GM23248 (cell line): ENCODE measurements around the gene SZT2. TPM values are rescaled to one million over a fixed set of nuclear protein-coding genes. Genes with fewer than 3 reads are reported as not detected.

Source experiments
- DNase-seq: peaks from one replicate; pipeline ENCODE4 v3.0.0-alpha.2; 2015
- H2AFZ ChIP-seq: fragments of 200-600 bp; sonication (generic); 2 replicates; pipeline ENCODE4 v1.6.1; 2016; ENCODE audit warnings: antibody characterized with exemption
- H3F3A ChIP-seq: fragments of 200-600 bp; sonication (generic); 2 replicates; pipeline ENCODE4 v1.6.1; 2016; ENCODE audit warnings: mild to moderate bottlenecking, antibody characterized with exemption, mixed run types; ENCODE audit not compliant: insufficient read depth
- H3K27ac ChIP-seq: fragments of 200-600 bp; sonication (generic); 2 replicates; pipeline ENCODE4 v1.5.1; 2016; ENCODE audit warnings: mild to moderate bottlenecking
- H3K27me3 ChIP-seq: fragments of 200-600 bp; sonication (generic); replicated peaks from 2 replicates; pipeline ENCODE4 v1.6.1; 2016; ENCODE audit warnings: mild to moderate bottlenecking; ENCODE audit not compliant: insufficient read depth
- H3K36me3 ChIP-seq: fragments of 200-600 bp; sonication (generic); 2 replicates; pipeline ENCODE4 v1.6.1; 2016; ENCODE audit warnings: low read depth, mild to moderate bottlenecking
- H3K4me1 ChIP-seq: fragments of 200-600 bp; sonication (generic); 2 replicates; pipeline ENCODE4 v1.6.1; 2016; ENCODE audit warnings: mild to moderate bottlenecking; ENCODE audit not compliant: insufficient read depth
- H3K4me2 ChIP-seq: fragments of 200-600 bp; sonication (generic); one replicate; pipeline ENCODE4 v1.6.1; 2016; ENCODE audit warnings: mild to moderate bottlenecking; ENCODE audit not compliant: unreplicated experiment
- H3K4me3 ChIP-seq: fragments of 200-600 bp; sonication (generic); 2 replicates; pipeline ENCODE4 v1.5.1; 2016; ENCODE audit warnings: mild to moderate bottlenecking
- H3K79me2 ChIP-seq: fragments of 200-600 bp; sonication (generic); 2 replicates; pipeline ENCODE4 v1.6.1; 2016; ENCODE audit warnings: mild to moderate bottlenecking; ENCODE audit not compliant: insufficient read depth
- H3K9ac ChIP-seq: fragments of 200-600 bp; sonication (generic); 2 replicates; pipeline ENCODE4 v1.6.1; 2016; ENCODE audit warnings: mild to moderate bottlenecking
- H3K9me2 ChIP-seq: fragments of 200-600 bp; sonication (generic); 2 replicates; pipeline ENCODE4 v1.6.1; 2016; ENCODE audit warnings: mixed run types, mild to moderate bottlenecking, moderate library complexity; ENCODE audit not compliant: insufficient read depth
- H3K9me3 ChIP-seq: fragments of 200-600 bp; sonication (generic); one replicate; pipeline ENCODE4 v1.6.1; 2017; ENCODE audit warnings: low read depth
- H4K20me1 ChIP-seq: fragments of 200-600 bp; sonication (generic); 2 replicates; pipeline ENCODE4 v1.6.0; 2016; ENCODE audit not compliant: insufficient read depth
- EZH2 ChIP-seq: fragments of 200-600 bp; sonication (generic); IDR thresholded peaks from 2 replicates; pipeline ENCODE4 v1.6.1; 2018; ENCODE audit warnings: antibody characterized with exemption, mild to moderate bottlenecking; ENCODE audit not compliant: insufficient read depth, poor library complexity, severe bottlenecking
- EZH2phosphoT487 ChIP-seq: fragments of 200-600 bp; sonication (generic); IDR thresholded peaks from 2 replicates; pipeline ENCODE4 v1.6.1; 2018; ENCODE audit warnings: antibody characterized with exemption, moderate library complexity, mild to moderate bottlenecking, low read depth; ENCODE audit not compliant: insufficient read depth
- WGBS, 2 experiments: methylation state at CpG; one replicate each; pipeline ENCODE4 v1.1.6; 2015 to 2017; ENCODE audit warnings: low lambda C conversion rate in 2 of 2, low coverage in 1 of 2; ENCODE audit errors: missing lambda C conversion rate in 2 of 2; 5-methylcytosine and 5-hydroxymethylcytosine counted together
- in situ Hi-C: fragments of 300-500 bp; cut with MboI; formaldehyde crosslinking; loops from 2 replicates; pipeline ENCODE4 v1.15.0; 2020
- polyA plus RNA-seq: library from polyadenylated mRNA; unstranded; fragments of >200 nt; fragmentation: Nextera tagmentation; extraction: Ambion mirVana; gene quantifications from 2 replicates; pipeline ENCODE4 v1.2.1, GENCODE V29; 2016
- total RNA-seq: library from RNA; depleted of rRNA; stranded (reverse); fragments of >200 nt; shearing (Covaris generic); gene quantifications from 2 replicates; pipeline ENCODE4 v1.2.3, GENCODE V29; 2014

Gene SZT2
- total and polyA plus RNA-seq, 2 experiments from 2014 or later = 6.4 to 12.6 TPM

- Histone ChIP-seq H3K27ac (no peak overlapping the region), H2AFZ (no peak overlapping the region), H3K9me3 (no peaks in the 10 kb centered on the region), H3K4me1 (peaks cover 11% of the 10 kb centered on the region; the same call in 1 of the 2 replicates), H3K36me3 (no peaks in the 10 kb centered on the region), H3K79me2 (no peaks in the 10 kb centered on the region), H3K9ac (no peak overlapping the region), H3F3A (peaks cover 10% of the 10 kb centered on the region), H3K4me2 (no peak overlapping the region), H3K9me2 (no peaks in the 10 kb centered on the region), H4K20me1 (no peaks in the 10 kb centered on the region), H3K27me3 (no peaks in the 10 kb centered on the region), H3K4me3 (no peak overlapping the region)
- DNase-seq = no peak
- in situ Hi-C loops = no loop called here
- 94 to 100% methylated on average over 1 of the region's 1 CpG for WGBS, 2 experiments
- TF ChIP-seq EZH2phosphoT487 = no peak
- TF ChIP-seq EZH2 = no peak
These were observed 38.7 kb upstream of the SZT2 start for GRCh38 chr1:43350976-43351375.

GRCh38 chr1:43351421-43352350 lies 38.0 kb upstream of the SZT2 start:
- no peaks in the 10 kb centered on the region for H3K36me3 ChIP-seq
- no peaks in the 10 kb centered on the region for H4K20me1 ChIP-seq
- no peak overlapping the region for H3K27ac ChIP-seq
- no peak for DNase-seq
- 95 to 96% methylated on average over 10 of the region's 10 CpGs for WGBS, 2 experiments
- H3K27me3 ChIP-seq = no peaks in the 10 kb centered on the region
- H3K79me2 ChIP-seq = no peaks in the 10 kb centered on the region
- peaks cover 11% of the 10 kb centered on the region; the same call in 1 of the 2 replicates for H3K4me1 ChIP-seq
- H3F3A ChIP-seq = peaks cover 10% of the 10 kb centered on the region
- no peak overlapping the region for H3K4me2 ChIP-seq
- H3K9ac ChIP-seq = no peak overlapping the region
- TF ChIP-seq EZH2 (no peak), EZH2phosphoT487 (no peak)
- no peaks in the 10 kb centered on the region for H3K9me2 ChIP-seq
- in situ Hi-C loops = no loop called here
- no peak overlapping the region for H3K4me3 ChIP-seq
- H3K9me3 ChIP-seq = no peaks in the 10 kb centered on the region
- no peak overlapping the region for H2AFZ ChIP-seq

- H3K9ac ChIP-seq = no peak overlapping the region
- no peak for DNase-seq
- H3K27me3 ChIP-seq = no peaks in the 10 kb centered on the region
- no peaks in the 10 kb centered on the region for H3K79me2 ChIP-seq
- TF ChIP-seq EZH2phosphoT487 (no peak), EZH2 (no peak)
- no peak overlapping the region for H3K27ac ChIP-seq
- H3K9me3 ChIP-seq = no peaks in the 10 kb centered on the region
- 99 to 100% methylated on average over 2 of the region's 2 CpGs for WGBS, 2 experiments
- no peaks in the 10 kb centered on the region for H3K36me3 ChIP-seq
- H3K4me1 ChIP-seq = peaks cover 11% of the 10 kb centered on the region; the same call in 1 of the 2 replicates
- H3K9me2 ChIP-seq = no peaks in the 10 kb centered on the region
- H3F3A ChIP-seq = peaks cover 9% of the 10 kb centered on the region
- H2AFZ ChIP-seq = no peak overlapping the region
- no peak overlapping the region for H3K4me2 ChIP-seq
- H4K20me1 ChIP-seq = no peaks in the 10 kb centered on the region
- H3K4me3 ChIP-seq = no peak overlapping the region
- in situ Hi-C loops = no loop called here
These were observed 37.4 kb upstream of the SZT2 start for GRCh38 chr1:43352351-43352705.

GRCh38 chr1:43352881-43353280 lies 36.8 kb upstream of the SZT2 start:
- no peak for DNase-seq
- peaks cover 14% of the 10 kb centered on the region for H3K4me1 ChIP-seq
- peaks cover 6% of the 10 kb centered on the region for H3F3A ChIP-seq
- H3K9me2 ChIP-seq = no peaks in the 10 kb centered on the region
- H2AFZ ChIP-seq = no peak overlapping the region
- 59 to 61% methylated on average over 3 of the region's 3 CpGs for WGBS, 2 experiments
- no peaks in the 10 kb centered on the region for H4K20me1 ChIP-seq
- no peaks in the 10 kb centered on the region for H3K27me3 ChIP-seq
- no peak overlapping the region for H3K27ac ChIP-seq
- H3K9me3 ChIP-seq = no peaks in the 10 kb centered on the region
- in situ Hi-C loops = no loop called here
- no peaks in the 10 kb centered on the region for H3K36me3 ChIP-seq
- H3K9ac ChIP-seq = no peak overlapping the region
- no peak overlapping the region for H3K4me3 ChIP-seq
- no peak overlapping the region for H3K4me2 ChIP-seq
- no peak for TF ChIP-seq EZH2
- no peak for TF ChIP-seq EZH2phosphoT487
- H3K79me2 ChIP-seq = no peaks in the 10 kb centered on the region
